ENCODE data around the gene CLSTN1.

The CLSTN1 gene

DNA sequence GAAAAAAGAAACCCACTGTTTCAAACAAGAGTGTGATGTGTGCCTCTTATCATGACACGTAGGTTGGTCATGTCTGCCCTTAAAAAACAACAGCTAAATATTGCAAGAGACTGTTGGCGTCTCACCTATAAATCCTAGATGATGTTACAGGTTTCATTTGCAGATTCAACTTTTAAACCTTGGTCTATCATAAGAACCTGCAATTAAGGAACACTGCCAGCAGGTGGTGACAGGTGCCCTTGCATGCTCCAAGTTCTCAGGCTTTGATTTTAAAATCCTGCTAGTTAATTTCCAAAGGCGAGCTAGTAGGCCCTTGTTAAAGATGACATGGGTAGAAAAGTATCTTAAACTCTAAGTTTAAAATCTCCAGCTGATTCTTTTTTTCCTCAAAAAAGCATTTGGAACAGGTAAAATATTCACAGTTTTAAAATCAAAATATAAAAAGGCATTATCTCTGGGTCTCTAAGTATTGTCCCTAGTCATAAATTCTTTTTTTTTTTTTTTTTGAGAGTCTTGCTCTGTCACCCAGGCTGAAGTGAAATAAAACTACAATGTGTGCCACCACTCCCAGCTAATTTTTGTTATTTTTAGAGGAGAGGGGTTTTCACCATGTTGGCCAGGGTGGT is 39.1 kb downstream of the CLSTN1 start:
- no peak for TF ChIP-seq YY1 (IDR thresholded peaks at IDR 0.05; ENCODE audit: insufficient read depth, insufficient read length)
- no peak for TF ChIP-seq ZNF274 (IDR thresholded peaks at IDR 0.05; ENCODE audit: low read depth, low read length)
- TF ChIP-seq SUZ12 (IDR thresholded peaks at IDR 0.05; ENCODE audit: extremely low read depth, insufficient read depth, insufficient read length): no peak
- Histone ChIP-seq H3K36me3 (ENCODE audit: insufficient read depth, insufficient read length, low read length) (no peaks in the 10 kb centered on the region), H3K9ac (ENCODE audit: insufficient read length, low read depth) (no peak overlapping the region), H3K9me3 (ENCODE audit: insufficient read depth, low read length) (no peaks in the 10 kb centered on the region), H3K4me3 (ENCODE audit: insufficient read length, low read depth) (no peak overlapping the region), H3K4me1 (ENCODE audit: insufficient read depth, insufficient read length) (peaks cover 5% of the 10 kb centered on the region), H3K27me3 (ENCODE audit: insufficient read depth, insufficient read length) (no peaks in the 10 kb centered on the region)
- DNase-seq (ENCODE audit: low read depth, low spot score): peak; percentile 49

DNA sequence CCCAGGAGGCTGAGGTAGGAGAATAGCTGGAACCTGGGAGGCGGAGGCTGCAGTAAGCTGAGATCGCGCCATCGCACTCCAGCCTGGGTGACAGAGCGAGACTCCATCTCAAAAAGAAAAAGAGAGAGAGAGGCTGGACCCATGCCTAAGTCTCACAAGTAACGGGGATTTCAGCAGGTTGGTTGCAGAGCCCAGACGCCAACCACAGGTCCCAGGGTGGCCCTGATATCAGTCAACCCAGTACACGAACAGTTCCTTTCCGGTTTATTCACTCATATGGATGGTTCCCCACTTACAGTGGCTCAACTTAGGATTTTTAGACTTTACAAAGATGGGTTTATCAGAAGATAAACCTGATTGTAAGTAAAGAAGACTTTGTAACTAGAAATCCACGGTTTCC is 40.9 kb downstream of the CLSTN1 start:
- no peaks in the 10 kb centered on the region for H3K9me3 ChIP-seq (ENCODE audit: insufficient read depth, low read length)
- TF ChIP-seq YY1 (IDR thresholded peaks at IDR 0.05; ENCODE audit: insufficient read depth, insufficient read length): no peak
- no peak for TF ChIP-seq SUZ12 (IDR thresholded peaks at IDR 0.05; ENCODE audit: extremely low read depth, insufficient read depth, insufficient read length)
- DNase-seq (ENCODE audit: low read depth, low spot score): no peak
- no peak overlapping the region for H3K9ac ChIP-seq (ENCODE audit: insufficient read length, low read depth)
- H3K36me3 ChIP-seq (ENCODE audit: insufficient read depth, insufficient read length, low read length): no peaks in the 10 kb centered on the region
- no peaks in the 10 kb centered on the region for H3K27me3 ChIP-seq (ENCODE audit: insufficient read depth, insufficient read length)
- H3K4me1 ChIP-seq (ENCODE audit: insufficient read depth, insufficient read length): peaks cover 5% of the 10 kb centered on the region
- no peak overlapping the region for H3K4me3 ChIP-seq (ENCODE audit: insufficient read length, low read depth)

DNA sequence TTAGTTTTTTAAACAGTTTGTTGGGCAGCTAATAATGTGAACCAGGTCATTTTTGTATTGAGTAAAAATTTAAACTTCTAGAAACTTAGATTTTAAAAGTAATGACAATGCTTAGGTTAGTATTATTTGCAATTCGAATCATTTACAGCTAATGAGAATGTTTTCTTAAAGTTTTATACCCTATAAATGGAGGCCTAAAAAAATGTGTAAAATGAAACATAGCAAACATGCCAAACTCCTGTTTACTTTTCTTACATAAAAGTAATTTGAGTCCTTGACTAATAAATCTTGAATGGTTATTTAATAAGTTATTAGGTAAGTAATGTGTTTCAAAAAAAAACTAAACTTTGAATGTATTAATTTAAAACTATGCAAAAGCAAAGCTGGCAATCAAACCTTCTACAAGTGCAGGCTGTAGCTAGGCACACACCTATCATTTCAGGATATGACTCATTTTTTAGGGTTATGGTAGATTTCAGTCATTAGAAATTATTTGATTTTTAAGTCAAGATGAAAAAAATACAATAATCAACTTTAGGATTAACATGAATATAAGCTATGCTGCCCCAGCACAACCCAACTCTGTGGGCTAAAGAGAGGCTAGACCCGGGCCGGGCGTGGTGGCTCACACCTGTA is 41.5 kb downstream of the CLSTN1 start:
- Histone ChIP-seq H3K27me3 (ENCODE audit: insufficient read depth, insufficient read length) (no peaks in the 10 kb centered on the region), H3K9me3 (ENCODE audit: insufficient read depth, low read length) (no peaks in the 10 kb centered on the region), H3K4me3 (ENCODE audit: insufficient read length, low read depth) (no peak overlapping the region), H3K36me3 (ENCODE audit: insufficient read depth, insufficient read length, low read length) (no peaks in the 10 kb centered on the region), H3K4me1 (ENCODE audit: insufficient read depth, insufficient read length) (peaks cover 8% of the 10 kb centered on the region), H3K9ac (ENCODE audit: insufficient read length, low read depth) (no peak overlapping the region)
- DNase-seq (ENCODE audit: low read depth, low spot score): no peak
- TF ChIP-seq ZNF274 (IDR thresholded peaks at IDR 0.05; ENCODE audit: low read depth, low read length) (no peak), SUZ12 (IDR thresholded peaks at IDR 0.05; ENCODE audit: extremely low read depth, insufficient read depth, insufficient read length) (no peak), YY1 (IDR thresholded peaks at IDR 0.05; ENCODE audit: insufficient read depth, insufficient read length) (no peak)

DNA sequence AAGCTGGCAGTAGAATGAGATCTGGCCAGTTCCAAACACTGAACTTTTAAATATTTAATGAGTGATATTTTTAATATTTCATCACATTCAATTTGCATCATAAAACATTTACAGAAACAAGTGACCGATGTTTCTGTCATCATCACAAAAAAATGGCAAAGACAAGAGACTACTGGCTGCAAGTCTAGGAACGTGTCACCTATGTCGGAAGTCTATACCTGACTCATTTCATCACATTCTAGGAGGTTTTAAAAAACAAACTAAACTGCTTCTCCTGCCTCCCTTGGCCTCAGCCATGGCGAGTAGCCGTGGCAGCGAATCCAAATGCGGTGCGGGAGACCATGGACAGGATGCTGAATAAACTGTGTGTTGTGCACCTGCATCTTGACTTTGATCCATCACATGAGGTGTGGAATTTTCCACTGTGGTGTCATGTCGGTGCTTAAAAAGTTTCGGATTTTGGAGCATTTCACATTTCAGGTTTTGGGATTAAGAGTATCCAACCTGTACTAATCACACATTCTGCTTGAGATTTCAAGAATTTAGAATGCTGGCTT is 43.1 kb downstream of the CLSTN1 start:
- H3K4me3 ChIP-seq (ENCODE audit: insufficient read length, low read depth): no peak overlapping the region
- H3K4me1 ChIP-seq (ENCODE audit: insufficient read depth, insufficient read length): peaks cover 5% of the 10 kb centered on the region
- no peak for DNase-seq (ENCODE audit: low read depth, low spot score)
- no peak for TF ChIP-seq SUZ12 (IDR thresholded peaks at IDR 0.05; ENCODE audit: extremely low read depth, insufficient read depth, insufficient read length)
- TF ChIP-seq YY1 (IDR thresholded peaks at IDR 0.05; ENCODE audit: insufficient read depth, insufficient read length): no peak
- TF ChIP-seq ZNF274 (IDR thresholded peaks at IDR 0.05; ENCODE audit: low read depth, low read length): no peak
- no peak overlapping the region for H3K9ac ChIP-seq (ENCODE audit: insufficient read length, low read depth)
- no peaks in the 10 kb centered on the region for H3K27me3 ChIP-seq (ENCODE audit: insufficient read depth, insufficient read length)
- no peaks in the 10 kb centered on the region for H3K9me3 ChIP-seq (ENCODE audit: insufficient read depth, low read length)
- no peaks in the 10 kb centered on the region for H3K36me3 ChIP-seq (ENCODE audit: insufficient read depth, insufficient read length, low read length)

DNA sequence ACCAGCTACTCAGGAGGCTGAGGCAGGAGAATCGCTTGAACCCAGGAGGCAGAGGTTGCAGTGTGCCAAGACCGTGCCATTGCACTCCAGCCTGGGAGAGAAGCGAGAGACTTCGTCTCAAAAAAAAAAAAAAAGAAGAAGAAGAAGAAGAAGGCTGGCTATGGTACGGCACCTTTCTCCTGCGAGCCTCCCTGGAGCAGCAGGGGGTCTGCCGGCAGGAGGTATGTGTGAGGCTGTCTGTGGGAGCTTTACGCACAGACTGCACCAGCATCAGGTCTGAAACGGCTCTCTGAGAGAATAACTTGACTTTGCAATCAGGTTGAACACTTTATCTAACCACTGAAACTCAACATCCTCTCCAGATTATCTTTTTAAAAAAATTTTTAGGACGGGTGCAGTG is 44.9 kb downstream of the CLSTN1 start:
- no peak for DNase-seq (ENCODE audit: low read depth, low spot score)

DNA sequence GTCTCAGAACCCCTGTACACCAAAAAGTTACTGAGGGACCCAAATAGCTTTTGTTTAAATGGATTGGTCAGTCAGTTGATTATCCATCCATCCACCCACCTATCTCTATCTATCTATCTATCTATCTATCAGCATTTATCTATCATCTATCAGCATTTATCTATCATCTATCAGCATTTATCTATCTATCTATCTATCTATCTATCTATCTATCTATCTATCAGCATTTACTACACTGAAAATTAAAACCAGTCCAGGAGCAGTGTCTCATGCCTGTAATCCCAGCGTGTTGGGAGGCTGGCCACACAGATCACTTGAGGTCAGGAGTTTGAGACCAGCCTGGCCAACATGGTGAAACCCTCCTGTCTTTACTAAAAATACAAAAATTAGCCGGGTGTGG is 47.1 kb downstream of the CLSTN1 start:
- Histone ChIP-seq H3K9ac (ENCODE audit: insufficient read length, low read depth) (no peak overlapping the region), H3K9me3 (ENCODE audit: insufficient read depth, low read length) (no peaks in the 10 kb centered on the region), H3K4me1 (ENCODE audit: insufficient read depth, insufficient read length) (peaks cover 5% of the 10 kb centered on the region), H3K4me3 (ENCODE audit: insufficient read length, low read depth) (no peak overlapping the region), H3K27me3 (ENCODE audit: insufficient read depth, insufficient read length) (no peaks in the 10 kb centered on the region), H3K36me3 (ENCODE audit: insufficient read depth, insufficient read length, low read length) (peaks cover 11% of the 10 kb centered on the region)
- no peak for DNase-seq (ENCODE audit: low read depth, low spot score)
- TF ChIP-seq SUZ12 (IDR thresholded peaks at IDR 0.05; ENCODE audit: extremely low read depth, insufficient read depth, insufficient read length): no peak
- no peak for TF ChIP-seq ZNF274 (IDR thresholded peaks at IDR 0.05; ENCODE audit: low read depth, low read length)
- no peak for TF ChIP-seq YY1 (IDR thresholded peaks at IDR 0.05; ENCODE audit: insufficient read depth, insufficient read length)

More for the DNA sequence above, 44.9 kb downstream of the CLSTN1 start:
- Histone ChIP-seq H3K4me1 (ENCODE audit: insufficient read depth, insufficient read length) (peaks cover 5% of the 10 kb centered on the region), H3K27me3 (ENCODE audit: insufficient read depth, insufficient read length) (no peaks in the 10 kb centered on the region), H3K9me3 (ENCODE audit: insufficient read depth, low read length) (no peaks in the 10 kb centered on the region), H3K4me3 (ENCODE audit: insufficient read length, low read depth) (no peak overlapping the region), H3K9ac (ENCODE audit: insufficient read length, low read depth) (no peak overlapping the region), H3K36me3 (ENCODE audit: insufficient read depth, insufficient read length, low read length) (no peaks in the 10 kb centered on the region)
- TF ChIP-seq YY1 (IDR thresholded peaks at IDR 0.05; ENCODE audit: insufficient read depth, insufficient read length): no peak
- TF ChIP-seq SUZ12 (IDR thresholded peaks at IDR 0.05; ENCODE audit: extremely low read depth, insufficient read depth, insufficient read length): no peak
